GM10847 (cell line): ENCODE measurements around the gene SQOR.

Source experiments
- POLR2A ChIP-seq: IDR thresholded peaks from 2 replicates; pipeline ENCODE4 v1.6.1; 2011; ENCODE audit not compliant: insufficient read length; ENCODE audit errors: extremely low read depth

Gene SQOR

DNA sequence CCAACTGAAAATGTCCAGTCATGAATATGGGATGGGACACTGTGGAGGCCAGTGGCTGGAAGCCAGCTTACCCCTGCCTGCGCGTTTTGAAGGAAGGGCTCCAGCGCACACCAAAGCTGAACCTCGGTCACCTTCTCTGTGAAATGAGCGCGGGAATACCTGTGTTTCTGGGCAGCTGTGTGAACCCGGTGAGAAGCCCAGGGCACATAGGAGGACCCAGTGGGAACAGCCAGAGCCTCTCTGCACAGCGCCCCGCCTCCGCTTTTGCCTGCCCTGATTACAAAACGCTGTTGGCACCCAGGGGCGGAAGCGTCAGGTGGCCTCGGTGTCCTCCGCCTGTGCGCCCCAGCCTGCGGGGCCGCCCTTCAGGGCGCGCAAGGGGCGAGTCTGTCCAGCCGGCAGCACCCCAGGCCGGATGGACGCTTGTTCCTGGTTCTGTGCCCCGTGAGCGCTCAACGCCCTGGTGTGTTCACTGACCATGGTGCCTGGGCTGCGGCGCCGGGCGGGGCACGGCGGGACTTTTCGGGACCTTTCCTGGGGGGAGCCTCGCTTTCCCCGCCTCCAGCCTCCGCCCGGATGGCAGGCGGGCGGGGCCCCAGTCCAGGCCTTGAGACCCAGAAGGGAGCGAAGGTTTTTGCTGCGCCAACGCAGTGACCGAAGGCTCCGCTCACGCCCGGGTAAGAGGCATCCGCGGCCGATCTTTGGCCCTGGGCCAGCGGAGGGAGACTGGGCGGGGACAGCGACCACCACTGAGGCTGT is at the start of gene SQOR:
SQOR (plus strand) TSS at position 598 of the 759 bp plus-strand sequence. CDS start 23,895 bp downstream, outside the sequence.
- TF ChIP-seq POLR2A, result peak; percentile 70

DNA sequence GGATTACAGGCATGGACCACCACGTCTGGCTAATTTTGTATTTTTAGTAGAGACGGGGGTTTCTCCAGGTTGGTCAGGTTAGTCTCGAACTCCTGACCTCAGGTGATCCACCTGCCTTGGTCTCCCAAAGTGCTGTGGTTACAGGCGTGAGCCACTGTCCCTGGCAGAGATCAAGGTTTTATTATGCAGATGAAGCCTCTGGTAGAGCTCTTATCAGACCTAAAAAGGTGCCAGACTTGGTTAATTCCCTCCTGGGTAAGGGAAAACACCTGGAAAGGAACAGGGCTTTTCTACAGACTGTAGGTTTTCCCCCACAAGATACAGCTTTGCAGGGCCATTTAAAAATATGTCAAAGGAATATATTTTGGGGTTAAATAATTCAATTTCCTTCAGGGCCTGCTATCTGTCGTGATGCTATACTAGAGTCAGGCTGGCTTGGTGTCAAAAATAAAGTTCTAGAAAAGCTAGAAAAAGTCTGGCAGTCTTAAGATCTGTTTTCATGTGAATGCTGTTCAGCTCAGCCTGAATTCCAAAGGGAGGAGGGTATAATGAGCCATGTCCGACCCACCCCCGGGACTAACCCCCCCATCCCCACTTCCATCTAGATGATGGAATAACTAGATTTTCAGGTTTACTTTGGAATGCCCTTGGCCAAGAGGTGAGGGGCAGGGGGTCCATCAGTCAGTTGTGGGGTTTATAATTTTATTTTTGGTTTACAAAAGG is 49.6 kb upstream of the SQOR start:
- no peak for TF ChIP-seq POLR2A

DNA sequence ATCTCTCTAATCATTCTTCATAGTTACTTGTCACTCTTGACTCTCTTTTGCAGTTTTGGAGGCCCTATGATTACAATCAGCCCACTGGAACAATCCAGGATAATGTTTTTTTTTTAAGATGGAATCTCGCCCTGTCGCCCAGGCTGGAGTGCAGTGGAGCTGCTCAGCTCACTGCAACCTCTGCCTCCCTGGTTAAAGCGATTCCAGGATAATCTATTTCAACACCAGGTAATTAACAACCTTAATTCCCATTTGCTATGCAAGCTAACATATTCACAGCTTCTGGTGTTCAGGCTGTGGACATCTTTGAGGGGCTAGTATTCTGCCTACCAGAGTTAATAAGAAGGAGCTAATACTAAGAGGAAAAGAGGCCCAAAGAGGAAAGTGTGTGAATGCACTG is 48.7 kb upstream of the SQOR start:
- no peak for TF ChIP-seq POLR2A

DNA sequence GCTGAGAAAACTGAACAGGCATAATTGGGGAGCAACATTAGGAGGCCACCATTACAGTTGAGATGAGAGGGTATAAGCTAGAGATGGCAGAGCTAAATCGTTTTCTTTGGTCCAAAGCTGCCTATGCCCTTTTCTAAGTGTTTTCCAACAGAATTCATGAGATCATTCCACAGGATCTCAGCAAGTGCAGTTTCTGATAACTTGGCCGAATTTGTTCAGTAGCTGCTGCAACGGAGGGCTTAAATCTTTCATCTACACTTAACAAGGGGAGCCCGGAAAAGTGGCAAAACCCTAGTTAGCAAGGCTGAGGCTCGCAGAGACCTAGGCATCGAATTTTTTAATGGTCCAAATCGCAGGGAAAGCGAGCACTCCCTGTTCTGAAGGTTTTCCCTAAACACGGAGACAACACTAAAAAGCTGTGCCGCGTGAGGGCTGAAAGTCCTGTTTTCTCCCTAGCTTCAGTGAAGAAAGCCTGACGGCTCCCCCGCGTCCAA is 48.2 kb upstream of the SQOR start:
- TF ChIP-seq POLR2A, result no peak

DNA sequence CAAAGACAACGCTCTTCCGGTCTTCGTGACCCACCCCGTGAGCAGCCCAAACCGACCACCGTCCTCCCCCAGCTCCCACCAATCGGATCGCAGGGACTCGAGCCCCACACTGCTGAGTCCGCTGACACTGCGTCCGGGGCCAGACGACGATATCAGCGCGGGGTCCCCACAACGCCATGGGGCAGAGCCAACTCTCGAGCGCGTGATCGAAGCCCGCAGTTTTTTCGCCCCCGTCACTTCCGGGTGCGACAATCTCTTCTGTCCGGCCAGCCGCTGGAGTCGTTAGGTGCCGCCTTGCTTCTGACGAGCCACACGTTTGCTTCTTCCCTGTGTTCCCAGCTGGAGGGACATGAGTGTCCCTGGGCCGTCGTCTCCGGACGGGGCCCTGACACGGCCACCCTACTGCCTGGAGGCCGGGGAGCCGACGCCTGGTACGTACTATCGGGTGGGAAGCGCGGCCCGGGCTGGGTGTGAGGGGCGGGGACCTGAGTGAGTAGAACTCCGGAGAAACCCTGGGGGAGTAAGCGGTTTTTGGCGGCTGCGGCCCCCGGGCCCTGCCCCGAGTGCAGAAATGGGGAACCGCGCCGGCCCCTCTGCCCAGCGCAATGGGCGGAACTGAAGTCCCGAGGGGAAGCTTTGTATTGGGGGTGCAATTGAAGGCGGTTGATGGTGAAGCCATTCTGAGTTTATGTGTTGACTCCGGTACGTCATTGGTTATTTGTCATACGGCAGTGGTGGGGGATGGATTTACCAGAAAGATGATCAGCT is 47.5 kb upstream of the SQOR start, which contains the start of gene BLOC1S6:
BLOC1S6 (plus strand) TSS at position 285 of the 768 bp plus-strand sequence; CDS start at position 350, 65 bp downstream.
- peak; percentile 88 for TF ChIP-seq POLR2A

DNA sequence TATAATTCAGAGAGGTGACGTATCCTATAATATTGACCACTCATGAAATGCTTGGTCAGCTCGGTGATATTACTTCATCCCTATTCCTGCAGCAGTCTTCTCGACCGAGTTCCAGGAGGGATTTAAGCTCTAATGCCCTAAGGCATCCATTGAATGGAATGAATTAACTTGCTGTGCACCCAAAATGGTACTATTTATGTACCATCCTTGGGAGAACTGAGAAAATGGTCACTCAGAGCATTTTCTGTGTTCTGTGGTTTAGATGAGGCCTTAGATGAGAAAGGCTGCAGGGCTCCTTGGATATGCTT is 47.0 kb upstream of the SQOR start:
- TF ChIP-seq POLR2A, result no peak

DNA sequence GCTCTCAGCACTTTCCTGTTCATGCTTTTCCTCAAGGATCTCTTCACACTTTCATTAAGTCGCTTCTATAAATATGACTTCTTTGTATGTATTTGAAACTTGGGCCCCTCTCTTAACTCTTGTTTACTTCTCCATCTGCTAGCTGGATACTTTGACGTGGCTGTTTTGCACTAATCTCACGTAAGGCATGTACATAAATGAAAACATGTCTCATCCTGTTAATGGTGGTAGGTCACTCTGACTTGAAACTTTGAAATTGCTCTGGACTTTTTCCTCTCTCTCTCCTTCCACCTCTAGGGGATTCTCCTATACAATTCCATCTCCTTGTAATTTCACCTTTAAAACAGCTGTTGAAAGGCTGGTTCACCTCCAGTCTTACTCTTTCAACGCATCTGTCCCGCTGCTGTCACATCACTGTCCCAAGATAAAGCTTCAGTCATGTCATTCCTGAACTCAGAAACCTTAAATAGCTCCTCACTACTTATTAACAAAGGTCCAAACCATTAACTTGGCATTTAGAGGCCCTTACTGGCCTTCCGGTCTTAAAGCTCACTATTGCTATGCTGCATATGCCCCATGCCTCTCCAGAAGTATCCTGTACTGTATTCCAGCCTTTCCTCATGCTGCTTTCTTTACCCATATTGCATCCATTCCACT is 46.5 kb upstream of the SQOR start:
- no peak for TF ChIP-seq POLR2A

DNA sequence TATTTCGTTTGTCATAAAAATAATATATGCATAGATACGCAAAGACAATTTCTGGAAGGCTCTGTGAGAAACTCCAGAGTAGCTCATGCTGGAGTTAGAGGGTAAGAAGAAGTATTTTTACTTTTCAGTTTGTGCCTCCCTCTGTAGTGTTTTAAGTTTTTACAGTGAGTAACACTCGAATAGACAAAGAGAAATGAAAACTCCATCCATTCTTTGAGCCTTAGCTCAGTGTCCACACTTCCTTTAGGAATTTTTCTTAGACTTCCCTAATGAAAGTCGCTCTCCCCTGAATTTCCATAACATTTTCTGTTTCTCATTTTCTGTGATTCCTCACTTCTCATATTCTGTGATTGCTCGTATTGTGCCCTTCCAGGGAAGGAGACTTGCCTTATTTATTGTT is 45.6 kb upstream of the SQOR start:
- TF ChIP-seq POLR2A, result no peak

DNA sequence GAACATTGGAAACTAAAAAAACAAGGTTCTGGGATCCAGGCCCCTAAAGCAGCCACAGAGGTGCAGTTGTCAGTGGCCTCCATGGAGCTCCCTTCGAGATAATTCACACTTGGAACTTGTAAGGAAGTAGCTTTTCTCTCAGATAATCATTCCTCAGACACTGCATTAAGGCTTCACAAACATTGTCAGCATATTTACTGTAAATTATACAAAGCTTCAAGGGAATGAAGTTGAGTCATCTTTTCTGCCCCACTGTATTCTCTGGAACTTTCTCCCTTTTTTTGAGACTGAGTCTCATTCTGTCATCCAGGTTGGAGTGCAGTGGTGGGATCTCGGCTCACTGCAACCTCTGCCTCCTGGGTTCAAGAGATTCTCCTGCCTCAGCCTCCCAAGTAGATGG is 40.5 kb upstream of the SQOR start:
- TF ChIP-seq POLR2A, result no peak

DNA sequence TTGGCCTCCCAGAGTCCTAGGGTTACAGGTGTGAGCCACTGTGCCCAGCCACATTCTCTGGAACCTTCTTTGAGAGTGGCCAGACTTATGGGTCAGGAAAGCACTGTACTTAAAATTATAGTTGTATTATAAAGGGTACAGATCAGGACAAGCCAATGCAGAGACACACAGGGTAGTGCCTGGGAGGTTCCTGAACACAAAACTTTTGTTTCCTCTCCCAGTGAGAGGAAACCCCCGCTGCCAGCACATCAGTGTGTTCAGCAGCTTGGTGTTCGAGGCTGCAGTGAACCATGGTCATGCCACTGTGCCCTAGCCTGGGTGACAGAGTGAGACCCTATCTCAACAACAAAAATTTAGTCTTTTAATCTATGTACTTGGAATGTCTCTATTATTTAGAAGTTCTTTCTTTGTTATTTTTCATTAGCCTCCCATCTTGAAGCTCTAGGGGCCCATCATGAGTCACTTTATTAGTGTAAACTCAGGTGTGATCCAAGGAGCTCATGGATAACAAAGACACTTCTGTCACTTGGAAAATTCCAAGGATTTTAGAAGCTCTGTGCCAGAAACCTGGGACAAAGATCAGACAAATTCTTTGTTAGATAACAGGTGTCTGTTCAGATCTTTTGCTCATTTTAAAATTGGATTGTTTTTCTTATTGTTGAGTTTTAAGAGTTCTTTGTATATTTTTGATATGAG is 39.8 kb upstream of the SQOR start:
- no peak for TF ChIP-seq POLR2A

DNA sequence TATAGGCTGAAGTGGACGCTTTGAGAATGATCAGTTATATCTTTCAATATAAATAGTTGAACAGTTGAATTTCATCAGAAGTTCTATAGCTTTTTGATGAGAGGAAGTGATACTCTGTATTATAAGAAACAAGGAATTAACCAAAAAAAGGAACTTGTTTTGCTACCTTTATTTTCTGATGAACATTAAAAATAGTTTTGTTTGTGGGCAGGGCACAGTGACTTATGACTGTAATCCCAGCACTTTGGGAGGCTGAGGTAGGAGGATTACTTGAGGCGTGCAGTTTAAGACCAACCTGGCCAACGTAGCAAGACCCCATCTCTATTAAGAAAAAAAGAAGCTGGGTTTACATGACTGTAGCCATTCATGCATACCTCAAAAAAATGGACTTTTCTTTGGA is 30.9 kb upstream of the SQOR start:
- TF ChIP-seq POLR2A, result no peak

DNA sequence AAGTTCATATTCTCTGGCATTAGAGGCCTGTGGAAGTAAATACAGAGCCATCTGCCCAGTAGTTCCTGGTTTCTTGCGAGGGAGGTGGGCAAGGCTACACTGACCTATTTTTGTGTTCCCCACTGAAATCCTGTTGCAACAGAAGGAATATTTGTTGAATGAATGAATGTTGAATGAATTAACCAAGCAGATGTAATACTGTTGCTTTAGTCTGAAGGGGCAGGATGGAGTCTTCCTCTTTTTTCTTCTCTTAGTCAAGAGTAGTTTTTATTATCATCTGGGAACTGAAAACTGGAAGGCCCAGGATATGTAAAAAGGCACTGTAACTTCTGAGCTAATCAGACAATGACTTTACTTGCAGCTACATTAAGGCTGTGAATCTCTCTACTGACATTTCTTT is 30.5 kb upstream of the SQOR start:
- TF ChIP-seq POLR2A, result no peak

DNA sequence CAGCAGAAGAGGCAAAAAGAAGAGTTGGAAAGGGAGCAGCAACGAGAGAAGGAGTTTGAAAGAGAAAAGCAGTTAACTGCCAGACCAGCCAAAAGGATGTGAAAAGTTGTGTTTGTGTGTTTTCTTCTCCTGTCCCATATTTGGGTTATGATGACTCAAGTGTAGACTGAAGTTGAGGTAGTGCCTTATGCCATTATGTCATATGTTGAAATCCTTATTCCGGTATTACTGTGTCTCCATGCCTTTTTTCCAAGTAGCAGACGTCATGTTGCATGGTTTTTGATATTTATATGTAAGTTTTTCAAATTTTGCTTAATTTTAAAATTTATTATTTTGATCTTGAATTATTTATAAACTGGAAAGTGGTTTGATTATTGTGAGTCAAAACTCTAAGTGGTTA is 28.4 kb upstream of the SQOR start:
- no peak for TF ChIP-seq POLR2A

DNA sequence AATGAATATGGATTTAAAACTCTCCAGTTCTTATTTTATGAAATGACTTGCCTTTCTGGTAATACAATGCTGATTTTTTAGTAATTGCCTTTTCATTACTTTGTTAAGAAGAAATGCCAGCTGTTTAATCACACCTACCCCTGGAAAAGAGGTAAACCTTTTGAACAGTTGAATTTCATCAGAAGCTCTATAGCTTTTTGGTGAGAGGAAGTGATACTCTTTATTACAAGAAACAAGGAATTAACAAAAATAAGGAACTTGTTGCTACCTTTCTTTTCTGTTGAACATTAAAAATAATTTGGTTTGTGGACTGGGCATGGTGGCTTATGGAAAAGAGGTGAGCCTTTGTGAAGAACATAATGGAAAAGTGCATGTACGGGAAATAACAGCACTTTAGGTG is 28.0 kb upstream of the SQOR start:
- no peak for TF ChIP-seq POLR2A

DNA sequence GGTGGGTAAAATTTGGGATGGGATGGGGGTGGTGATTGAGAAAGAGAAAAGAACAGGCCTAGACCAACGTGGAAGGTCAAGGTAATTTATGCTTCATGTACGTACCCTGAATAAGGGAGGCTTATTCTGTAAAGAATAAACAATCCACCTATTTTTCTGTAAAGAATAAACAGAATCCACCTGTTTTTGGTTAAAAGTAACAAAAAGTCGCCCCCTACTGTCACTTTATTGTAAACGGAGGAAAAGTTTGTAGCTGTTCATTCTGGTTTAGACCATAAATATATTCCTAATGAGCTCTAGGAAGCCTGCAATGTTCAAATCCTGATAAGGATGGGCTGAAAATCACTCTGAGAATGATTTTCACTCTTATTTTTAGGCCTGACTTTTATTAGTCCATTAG is 23.5 kb upstream of the SQOR start:
- no peak for TF ChIP-seq POLR2A
